AG09309 (cell line): Measurements from ENCODE around the gene KAZN.

ENCODE experiments used
- DNase-seq: peaks from one replicate; pipeline ENCODE4 v3.0.0-alpha.2; 2010; ENCODE audit warnings: low read depth
- H3K4me3 ChIP-seq: 2 replicates; pipeline ENCODE4 v1.5.1; 2011; ENCODE audit warnings: mild to moderate bottlenecking, low read depth, low read length, moderate library complexity; ENCODE audit not compliant: control insufficient read depth
- TF ChIP-seq, protein P1 (sequence below): IDR thresholded peaks from 2 replicates; pipeline ENCODE4 v1.5.1; 2011; ENCODE audit warnings: mild to moderate bottlenecking, low read depth, low read length, inconsistent platforms; ENCODE audit not compliant: insufficient read depth, control insufficient read depth; ENCODE audit errors: missing control alignments

KAZN gene

DNA sequence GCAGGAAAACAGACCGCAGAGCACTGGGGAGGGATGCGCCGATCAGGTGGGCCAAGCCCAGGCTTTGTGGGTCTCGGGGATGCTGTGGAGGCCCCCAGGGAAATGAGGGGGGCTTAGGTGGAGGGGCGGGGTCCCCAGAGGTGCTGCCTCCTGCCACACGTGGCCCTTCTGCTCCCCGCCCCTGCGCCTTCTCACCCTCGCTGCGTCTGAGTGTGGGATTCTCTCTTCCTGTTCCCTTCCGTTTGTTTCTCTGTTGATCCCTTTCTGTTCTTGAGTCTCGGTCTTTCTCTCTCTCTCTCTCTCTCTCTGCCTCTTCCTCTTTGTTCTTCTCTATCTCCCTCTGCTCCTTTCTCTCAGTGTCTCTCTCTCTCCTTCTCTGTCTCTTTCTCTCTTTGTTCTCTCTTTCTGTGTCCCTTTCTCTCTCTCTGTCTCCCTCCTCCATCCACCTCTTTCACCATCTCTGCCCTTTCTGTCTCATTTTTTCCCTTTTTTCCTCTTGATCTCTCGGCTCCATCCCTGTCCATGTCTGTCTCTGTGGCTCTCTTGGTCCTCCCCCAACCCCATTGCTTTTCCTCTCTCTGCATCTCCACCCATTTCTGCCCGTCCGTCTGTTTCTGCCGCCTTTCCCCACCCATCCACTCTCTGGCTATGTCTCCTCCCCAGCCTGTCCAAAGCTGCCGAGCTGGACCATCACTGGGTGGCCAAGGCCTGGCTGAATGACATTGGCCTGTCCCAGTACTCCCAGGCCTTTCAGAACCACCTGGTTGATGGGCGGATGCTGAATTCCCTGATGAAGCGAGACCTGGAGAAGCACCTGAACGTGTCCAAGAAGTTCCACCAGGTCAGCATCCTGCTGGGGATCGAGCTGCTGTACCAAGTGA lies 502.6 kb downstream of the KAZN start:
- DNase-seq = no peak
- no peak overlapping the region for H3K4me3 ChIP-seq
- TF ChIP-seq, protein P1, sequence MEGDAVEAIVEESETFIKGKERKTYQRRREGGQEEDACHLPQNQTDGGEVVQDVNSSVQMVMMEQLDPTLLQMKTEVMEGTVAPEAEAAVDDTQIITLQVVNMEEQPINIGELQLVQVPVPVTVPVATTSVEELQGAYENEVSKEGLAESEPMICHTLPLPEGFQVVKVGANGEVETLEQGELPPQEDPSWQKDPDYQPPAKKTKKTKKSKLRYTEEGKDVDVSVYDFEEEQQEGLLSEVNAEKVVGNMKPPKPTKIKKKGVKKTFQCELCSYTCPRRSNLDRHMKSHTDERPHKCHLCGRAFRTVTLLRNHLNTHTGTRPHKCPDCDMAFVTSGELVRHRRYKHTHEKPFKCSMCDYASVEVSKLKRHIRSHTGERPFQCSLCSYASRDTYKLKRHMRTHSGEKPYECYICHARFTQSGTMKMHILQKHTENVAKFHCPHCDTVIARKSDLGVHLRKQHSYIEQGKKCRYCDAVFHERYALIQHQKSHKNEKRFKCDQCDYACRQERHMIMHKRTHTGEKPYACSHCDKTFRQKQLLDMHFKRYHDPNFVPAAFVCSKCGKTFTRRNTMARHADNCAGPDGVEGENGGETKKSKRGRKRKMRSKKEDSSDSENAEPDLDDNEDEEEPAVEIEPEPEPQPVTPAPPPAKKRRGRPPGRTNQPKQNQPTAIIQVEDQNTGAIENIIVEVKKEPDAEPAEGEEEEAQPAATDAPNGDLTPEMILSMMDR = no peak

DNA sequence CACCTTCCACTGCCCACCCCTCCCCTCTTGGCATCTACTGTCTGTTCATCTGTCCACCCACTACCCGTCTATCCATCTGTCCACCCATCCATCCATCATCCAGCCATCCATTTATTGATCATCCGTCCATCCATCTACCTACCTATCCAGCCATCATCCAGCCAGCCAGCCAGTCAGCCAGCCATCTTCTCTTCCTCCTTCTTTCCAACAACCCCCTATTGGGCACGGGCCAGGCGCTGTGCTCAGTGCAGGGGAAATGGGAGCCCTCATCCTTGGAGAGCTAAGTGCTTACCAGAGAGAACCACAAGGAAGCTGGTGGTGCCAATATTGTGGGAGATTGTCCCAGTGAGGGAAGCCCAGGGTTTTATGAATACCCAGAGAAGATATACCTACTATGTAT lies 503.3 kb downstream of the KAZN start:
- no peak for DNase-seq
- no peak overlapping the region for H3K4me3 ChIP-seq
- TF ChIP-seq, protein P1 = no peak

DNA sequence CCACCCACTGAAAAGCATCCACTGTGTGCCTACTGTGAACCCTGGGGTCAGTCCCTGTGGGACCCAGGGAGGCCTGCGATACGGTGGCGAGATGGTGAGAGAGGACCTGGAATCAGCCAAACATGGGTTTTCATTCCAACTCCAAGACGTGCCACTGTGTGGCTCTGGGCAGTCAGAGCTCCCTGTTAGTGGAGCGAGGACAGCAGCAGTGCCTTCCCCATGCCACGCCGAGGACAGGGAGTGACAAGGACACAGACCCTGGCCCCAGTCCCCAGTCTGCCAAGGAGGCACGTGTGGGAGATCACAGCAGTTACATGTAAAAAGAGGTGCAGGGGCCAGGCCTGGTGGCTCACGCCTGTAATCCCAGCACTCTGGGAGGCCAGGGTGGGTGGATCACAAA lies 504.2 kb downstream of the KAZN start:
- no peak for DNase-seq
- TF ChIP-seq, protein P1 = no peak
- no peak overlapping the region for H3K4me3 ChIP-seq

DNA sequence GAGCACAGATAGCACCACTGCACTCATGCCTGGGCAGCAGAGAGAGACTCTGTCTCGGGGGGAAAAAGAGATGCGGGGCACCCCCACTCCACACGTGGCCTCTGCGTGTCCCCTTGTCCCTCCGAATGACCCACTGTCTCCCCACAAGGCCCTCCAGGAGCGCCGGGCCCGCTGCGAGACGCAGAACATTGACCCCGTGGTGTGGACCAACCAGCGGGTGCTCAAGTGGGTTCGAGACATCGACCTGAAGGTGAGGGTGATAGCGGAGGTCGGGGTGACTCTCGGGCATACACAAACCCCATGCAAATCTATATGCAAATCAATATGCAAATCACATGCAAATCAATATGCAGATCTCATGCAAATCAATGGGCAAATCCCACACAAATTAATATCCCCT lies 504.7 kb downstream of the KAZN start:
- DNase-seq = no peak
- TF ChIP-seq, protein P1 = no peak
- H3K4me3 ChIP-seq = no peak overlapping the region

DNA sequence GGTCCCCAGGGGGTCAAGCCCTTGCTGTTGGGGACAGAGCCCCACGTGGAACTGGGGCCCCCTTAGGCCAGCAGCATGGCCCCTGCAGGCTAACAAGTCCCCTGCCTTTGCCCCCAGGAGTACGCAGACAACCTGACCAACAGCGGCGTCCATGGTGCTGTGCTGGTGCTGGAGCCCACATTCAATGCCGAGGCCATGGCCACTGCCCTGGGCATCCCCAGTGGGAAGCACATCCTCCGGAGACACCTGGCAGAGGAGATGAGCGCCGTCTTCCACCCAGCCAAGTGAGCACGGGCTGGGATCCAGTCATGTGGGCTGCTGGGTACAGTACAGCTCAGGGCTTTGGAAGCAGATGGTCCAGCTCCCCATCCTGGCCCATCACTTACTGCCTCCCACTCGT lies 505.4 kb downstream of the KAZN start:
- TF ChIP-seq, protein P1 = no peak
- no peak overlapping the region for H3K4me3 ChIP-seq
- no peak for DNase-seq

DNA sequence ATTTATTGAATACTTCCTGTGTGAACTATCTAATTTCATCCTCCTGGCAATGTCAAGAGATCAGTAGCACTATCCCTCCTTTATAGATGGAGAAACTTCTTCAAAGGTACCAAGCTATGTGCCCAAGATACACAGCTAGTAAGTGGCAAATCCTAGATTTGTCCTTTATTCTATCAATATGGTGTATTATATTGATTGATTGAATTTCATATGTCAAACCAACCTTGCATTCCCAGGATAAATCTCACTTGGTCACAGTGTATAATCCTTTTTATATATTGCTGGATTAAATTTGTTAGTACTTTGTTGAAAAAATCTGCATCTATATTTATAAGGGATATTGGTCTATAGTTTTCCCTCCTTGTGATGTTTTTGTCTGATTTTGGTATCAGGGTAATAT lies 506.3 kb downstream of the KAZN start:
- DNase-seq = no peak
- TF ChIP-seq, protein P1 = no peak
- H3K4me3 ChIP-seq = no peak overlapping the region
